HEK293T (cell line): ENCODE data around the gene OR10A6.

ENCODE experiments used
- CTCF ChIA-PET: fragments of 350-600 bp; formaldehyde crosslinking; extraction: SDS; loops from one replicate; lab custom pipeline; 2021; ENCODE audit warnings: antibody characterized with exemption, inconsistent platforms; lab: Yijun Ruan, JAX
- POLR2A ChIA-PET: fragments of 350-600 bp; formaldehyde crosslinking; extraction: SDS; loops from one replicate; lab custom pipeline; 2020; ENCODE audit warnings: antibody characterized with exemption, inconsistent platforms; lab: Yijun Ruan, JAX
- DNase-seq: peaks from one replicate; pipeline ENCODE4 v3.0.0; 2012; ENCODE audit warnings: mixed read lengths; ENCODE audit errors: extremely low spot score
- ARNT ChIP-seq: fragments of 450-650 bp; IDR thresholded peaks from 2 replicates; pipeline ENCODE4 v1.6.1; 2017; ENCODE audit warnings: mild to moderate bottlenecking
- BHLHE40 ChIP-seq: fragments of 450-650 bp; IDR thresholded peaks from 2 replicates; pipeline ENCODE4 v1.6.1; 2016; ENCODE audit warnings: mild to moderate bottlenecking, moderate library complexity, borderline replicate concordance
- CTBP1 ChIP-seq: fragments of 450-650 bp; IDR thresholded peaks from 2 replicates; pipeline ENCODE4 v1.6.1; 2016; ENCODE audit warnings: borderline replicate concordance
- ELF4 ChIP-seq: fragments of 450-650 bp; IDR thresholded peaks from 2 replicates; pipeline ENCODE4 v1.6.1; 2017; ENCODE audit warnings: antibody characterized with exemption
- FOXA1 ChIP-seq: fragments of 450-650 bp; IDR thresholded peaks from 2 replicates; pipeline ENCODE4 v1.6.1; 2016; ENCODE audit warnings: mild to moderate bottlenecking
- FOXK2 ChIP-seq: fragments of 450-650 bp; IDR thresholded peaks from 2 replicates; pipeline ENCODE4 v1.6.1; 2016; ENCODE audit warnings: mild to moderate bottlenecking
- FOXM1 ChIP-seq: fragments of 450-650 bp; IDR thresholded peaks from 2 replicates; pipeline ENCODE4 v1.6.1; 2017; ENCODE audit warnings: mild to moderate bottlenecking, borderline replicate concordance
- HDGF ChIP-seq: fragments of 450-650 bp; IDR thresholded peaks from 2 replicates; pipeline ENCODE4 v1.6.1; 2017; ENCODE audit warnings: antibody characterized with exemption, borderline replicate concordance
- L3MBTL2 ChIP-seq: fragments of 450-650 bp; conservative IDR thresholded peaks from 2 replicates; pipeline ENCODE4 v1.6.1; 2016; ENCODE audit warnings: mild to moderate bottlenecking
- LEF1 ChIP-seq: fragments of 450-650 bp; IDR thresholded peaks from 2 replicates; pipeline ENCODE4 v1.6.1; 2017; ENCODE audit warnings: mild to moderate bottlenecking, borderline replicate concordance
- NFRKB ChIP-seq: fragments of 450-650 bp; IDR thresholded peaks from 2 replicates; pipeline ENCODE4 v1.6.1; 2016; ENCODE audit warnings: mild to moderate bottlenecking, moderate library complexity
- SP1 ChIP-seq: fragments of 450-650 bp; IDR thresholded peaks from 2 replicates; pipeline ENCODE4 v1.6.1; 2017
- SUZ12 ChIP-seq: fragments of 450-650 bp; IDR thresholded peaks from 2 replicates; pipeline ENCODE4 v1.6.1; 2016; ENCODE audit warnings: mild to moderate bottlenecking
- TARDBP ChIP-seq: fragments of 450-650 bp; IDR thresholded peaks from 2 replicates; pipeline ENCODE4 v1.6.1; 2016
- ZNF384 ChIP-seq: fragments of 450-650 bp; IDR thresholded peaks from 2 replicates; pipeline ENCODE4 v1.6.1; 2016
- TF ChIP-seq, protein P1 (sequence below): fragments of 450-650 bp; IDR thresholded peaks from 2 replicates; pipeline ENCODE4 v1.6.1; 2016

OR10A6 gene

GRCh38 chr11:7910286-7910788 is 20.7 kb downstream of the OR10A6 start:
- POLR2A ChIA-PET = no interaction called here

GRCh38 chr11:7909585-7910285 is 21.3 kb downstream of the OR10A6 start:
- no peak for DNase-seq
- ChIA-PET CTCF (no interaction called here), POLR2A (no interaction called here)
- no peak for TF ChIP-seq SP1
- TF ChIP-seq BHLHE40 = no peak
- no peak for TF ChIP-seq LEF1
- TF ChIP-seq HDGF = no peak
- no peak for TF ChIP-seq SUZ12
- TF ChIP-seq FOXM1 = no peak
- TF ChIP-seq NFRKB = no peak

More at GRCh38 chr11:7910286-7910788, 20.7 kb downstream of the OR10A6 start:
- CTCF ChIA-PET = no interaction called here
- no peak for TF ChIP-seq FOXK2
- no peak for TF ChIP-seq ELF4
- no peak for TF ChIP-seq FOXA1
- TF ChIP-seq FOXM1 = no peak
- TF ChIP-seq L3MBTL2 = no peak
- TF ChIP-seq BHLHE40 = no peak
- no peak for TF ChIP-seq CTBP1
- TF ChIP-seq ARNT = no peak
- no peak for DNase-seq

- DNase-seq = no peak
- ChIA-PET POLR2A (no interaction called here), CTCF (interaction anchor here (2.4 kb wide), 1 partner anchor 80 kb away, joined by 7 read pairs; the partner anchor contains the start of gene EIF3F)
- TF ChIP-seq SUZ12 = no peak
Observed at GRCh38 chr11:7907121-7907520, 23.9 kb downstream of the OR10A6 start.

GRCh38 chr11:7906481-7906880 is 24.6 kb downstream of the OR10A6 start:
- POLR2A ChIA-PET = no interaction called here
- TF ChIP-seq FOXA1 (no peak), ELF4 (no peak), LEF1 (no peak)
- no peak for DNase-seq
- CTCF ChIA-PET = interaction anchor here (2.4 kb wide), 1 partner anchor 80 kb away, joined by 7 read pairs; the partner anchor contains the start of gene EIF3F

- CTCF ChIA-PET = interaction anchor here (0.6 to 2.4 kb wide), 2 partner anchors 81 to 1042 kb away, joined by 5 to 7 read pairs; partner anchors contain the start of gene EIF3F
- POLR2A ChIA-PET = no interaction called here
- no peak for DNase-seq
- no peak for TF ChIP-seq ARNT
- TF ChIP-seq FOXK2 = no peak
- TF ChIP-seq FOXA1 = no peak
- TF ChIP-seq SUZ12 = no peak
- no peak for TF ChIP-seq ZNF384
- no peak for TF ChIP-seq BHLHE40
- TF ChIP-seq FOXM1 = no peak
Observed at GRCh38 chr11:7905961-7906429, 25.1 kb downstream of the OR10A6 start.

GRCh38 chr11:7905549-7905948 is 25.5 kb downstream of the OR10A6 start:
- no peak for DNase-seq
- POLR2A ChIA-PET = no interaction called here
- CTCF ChIA-PET = interaction anchor here (0.6 to 2.4 kb wide), 2 partner anchors 81 to 1041 kb away, joined by 5 to 7 read pairs; partner anchors contain the start of gene EIF3F
- TF ChIP-seq ELF4 (no peak), L3MBTL2 (no peak), HDGF (no peak), FOXA1 (no peak), SUZ12 (no peak), SP1 (no peak), FOXM1 (no peak), ARNT (no peak), BHLHE40 (no peak), CTBP1 (no peak), FOXK2 (no peak), NFRKB (no peak), ZNF384 (no peak), LEF1 (no peak), TARDBP (no peak)
- TF ChIP-seq, protein P1, sequence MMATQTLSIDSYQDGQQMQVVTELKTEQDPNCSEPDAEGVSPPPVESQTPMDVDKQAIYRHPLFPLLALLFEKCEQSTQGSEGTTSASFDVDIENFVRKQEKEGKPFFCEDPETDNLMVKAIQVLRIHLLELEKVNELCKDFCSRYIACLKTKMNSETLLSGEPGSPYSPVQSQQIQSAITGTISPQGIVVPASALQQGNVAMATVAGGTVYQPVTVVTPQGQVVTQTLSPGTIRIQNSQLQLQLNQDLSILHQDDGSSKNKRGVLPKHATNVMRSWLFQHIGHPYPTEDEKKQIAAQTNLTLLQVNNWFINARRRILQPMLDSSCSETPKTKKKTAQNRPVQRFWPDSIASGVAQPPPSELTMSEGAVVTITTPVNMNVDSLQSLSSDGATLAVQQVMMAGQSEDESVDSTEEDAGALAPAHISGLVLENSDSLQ = no peak

- DNase-seq = no peak
- ChIA-PET POLR2A (no interaction called here), CTCF (interaction anchor here (2.4 kb wide), 1 partner anchor 82 kb away, joined by 7 read pairs; the partner anchor contains the start of gene EIF3F)
- TF ChIP-seq, protein P1 = no peak
- TF ChIP-seq ZNF384 = no peak
- no peak for TF ChIP-seq ARNT
- TF ChIP-seq FOXM1 = no peak
- no peak for TF ChIP-seq SP1
- no peak for TF ChIP-seq LEF1
- TF ChIP-seq HDGF = no peak
- TF ChIP-seq BHLHE40 = no peak
- no peak for TF ChIP-seq FOXK2
- no peak for TF ChIP-seq ELF4
- no peak for TF ChIP-seq SUZ12
- TF ChIP-seq NFRKB = no peak
- no peak for TF ChIP-seq L3MBTL2
- TF ChIP-seq TARDBP = no peak
- TF ChIP-seq FOXA1 = no peak
- no peak for TF ChIP-seq CTBP1
Observed at GRCh38 chr11:7904917-7905316, 26.2 kb downstream of the OR10A6 start.
